ENCODE measurements around the gene CHD6. TPM values are rescaled to one million over a fixed set of nuclear protein-coding genes. Genes with fewer than 3 reads are reported as not detected.

The CHD6 gene
- total RNA-seq, 4 donors from 2014 or later = 24.7 to 89.7 (median 36.6) TPM

DNA sequence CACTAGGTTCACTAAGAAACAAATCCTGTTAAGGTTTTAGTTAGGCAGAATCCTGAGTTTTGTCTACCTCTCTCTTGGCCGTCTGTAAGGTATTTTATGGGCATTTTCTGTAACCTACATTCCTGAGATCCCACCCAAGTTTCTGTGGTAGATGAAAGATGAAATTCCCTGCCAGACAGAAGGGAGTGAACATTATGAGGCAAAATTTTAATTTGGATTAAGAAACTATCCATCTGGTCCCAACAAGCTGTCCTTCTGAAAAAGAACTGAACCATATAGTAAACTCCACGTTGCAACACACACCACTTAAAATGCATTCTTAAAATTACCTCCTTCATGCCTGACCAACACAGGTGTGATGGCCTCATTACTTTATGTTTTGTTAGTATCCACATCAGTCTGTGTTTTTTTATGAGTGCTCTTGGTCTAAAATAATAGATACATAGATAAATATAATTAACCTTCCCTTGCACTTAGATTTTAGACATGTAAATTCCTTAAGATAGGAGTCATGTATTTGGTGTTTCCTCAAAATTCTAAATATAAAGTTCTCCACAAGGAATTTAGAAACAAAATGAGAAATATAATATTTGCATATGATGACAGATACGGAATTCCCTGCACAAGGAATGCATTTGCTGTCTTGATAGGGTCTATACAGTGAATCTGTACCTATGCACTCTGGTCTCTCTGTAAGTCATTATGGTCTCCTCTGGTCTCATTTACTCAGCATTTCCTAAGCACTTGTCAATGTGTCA, 86.5 kb downstream of the CHD6 start:
- 80% methylated on average over 3 of the region's 3 CpGs for WGBS
- Histone ChIP-seq H3K4me1 (no peaks in the 10 kb centered on the region), H3K27me3 (no peaks in the 10 kb centered on the region), H3K27ac (no peak overlapping the region), H3K36me3 (peaks cover 21% of the 10 kb centered on the region), H3K4me3 (no peak overlapping the region), H3K9me3 (no peaks in the 10 kb centered on the region)
- no peak for DNase-seq (ENCODE audit: low spot score in 2 of 2)
- TF ChIP-seq POLR2A (IDR thresholded peaks at IDR 0.05) (no peak), POLR2AphosphoS5 (IDR thresholded peaks at IDR 0.05) (no peak), EP300 (IDR thresholded peaks at IDR 0.05) (no peak)
- TF ChIP-seq, protein P1, sequence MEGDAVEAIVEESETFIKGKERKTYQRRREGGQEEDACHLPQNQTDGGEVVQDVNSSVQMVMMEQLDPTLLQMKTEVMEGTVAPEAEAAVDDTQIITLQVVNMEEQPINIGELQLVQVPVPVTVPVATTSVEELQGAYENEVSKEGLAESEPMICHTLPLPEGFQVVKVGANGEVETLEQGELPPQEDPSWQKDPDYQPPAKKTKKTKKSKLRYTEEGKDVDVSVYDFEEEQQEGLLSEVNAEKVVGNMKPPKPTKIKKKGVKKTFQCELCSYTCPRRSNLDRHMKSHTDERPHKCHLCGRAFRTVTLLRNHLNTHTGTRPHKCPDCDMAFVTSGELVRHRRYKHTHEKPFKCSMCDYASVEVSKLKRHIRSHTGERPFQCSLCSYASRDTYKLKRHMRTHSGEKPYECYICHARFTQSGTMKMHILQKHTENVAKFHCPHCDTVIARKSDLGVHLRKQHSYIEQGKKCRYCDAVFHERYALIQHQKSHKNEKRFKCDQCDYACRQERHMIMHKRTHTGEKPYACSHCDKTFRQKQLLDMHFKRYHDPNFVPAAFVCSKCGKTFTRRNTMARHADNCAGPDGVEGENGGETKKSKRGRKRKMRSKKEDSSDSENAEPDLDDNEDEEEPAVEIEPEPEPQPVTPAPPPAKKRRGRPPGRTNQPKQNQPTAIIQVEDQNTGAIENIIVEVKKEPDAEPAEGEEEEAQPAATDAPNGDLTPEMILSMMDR (IDR thresholded peaks at IDR 0.05) = no peak

DNA sequence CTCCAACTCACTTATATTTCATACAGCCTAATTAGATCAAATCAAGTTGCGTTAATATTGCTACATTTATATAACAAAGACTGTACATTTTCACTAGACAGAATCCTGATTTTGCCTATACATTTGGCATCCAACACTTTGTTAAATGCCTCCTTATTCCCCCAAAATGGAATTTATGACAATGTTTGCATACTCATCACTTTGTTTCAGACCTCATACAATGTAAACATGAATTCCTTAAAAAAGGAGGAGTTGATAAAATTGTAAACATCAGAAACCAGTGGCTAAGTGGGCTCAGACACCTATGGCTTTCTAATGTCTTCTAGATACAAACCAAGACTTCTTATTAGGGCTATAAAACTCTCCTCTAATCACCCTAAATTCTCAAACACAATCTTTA, 87.3 kb downstream of the CHD6 start:
- no peak for TF ChIP-seq POLR2AphosphoS5 (IDR thresholded peaks at IDR 0.05)
- TF ChIP-seq EP300 (IDR thresholded peaks at IDR 0.05) = no peak
- TF ChIP-seq POLR2A (IDR thresholded peaks at IDR 0.05) = no peak
- TF ChIP-seq, protein P1 (IDR thresholded peaks at IDR 0.05) = no peak
- H3K36me3 ChIP-seq = peaks cover 21% of the 10 kb centered on the region
- no peaks in the 10 kb centered on the region for H3K27me3 ChIP-seq
- no peak for DNase-seq (ENCODE audit: low spot score in 2 of 2)
- no peak overlapping the region for H3K27ac ChIP-seq
- no peak overlapping the region for H3K4me3 ChIP-seq
- H3K4me1 ChIP-seq = peaks cover 3% of the 10 kb centered on the region
- H3K9me3 ChIP-seq = no peaks in the 10 kb centered on the region
- WGBS = 95% methylated on average over 1 of the region's 1 CpG

DNA sequence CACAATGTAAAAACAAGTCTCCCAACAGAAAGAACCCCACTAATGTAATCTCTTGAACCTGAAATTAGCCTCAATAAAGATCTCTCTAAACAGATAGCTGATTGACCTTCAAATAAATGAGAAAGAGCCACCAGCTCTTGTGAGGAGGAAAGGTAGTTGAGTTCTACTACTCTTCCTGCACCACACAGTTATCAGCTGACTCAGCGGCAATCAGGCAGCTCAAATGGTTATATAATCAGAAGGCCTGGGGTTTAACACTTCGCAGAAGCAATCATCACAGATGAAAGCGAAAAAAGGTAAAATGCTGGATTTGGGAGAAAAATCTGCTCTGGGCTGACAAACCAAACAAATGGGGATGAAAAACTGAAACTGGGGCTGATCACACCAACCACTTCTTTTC, 91.8 kb downstream of the CHD6 start:
- WGBS = 72% methylated on average over 3 of the region's 3 CpGs
- H3K27me3 ChIP-seq = no peaks in the 10 kb centered on the region
- peaks cover 20% of the 10 kb centered on the region for H3K4me1 ChIP-seq
- H3K4me3 ChIP-seq = no peak overlapping the region
- no peak overlapping the region for H3K27ac ChIP-seq
- H3K36me3 ChIP-seq = peaks cover 5% of the 10 kb centered on the region
- no peaks in the 10 kb centered on the region for H3K9me3 ChIP-seq
- TF ChIP-seq POLR2AphosphoS5 (IDR thresholded peaks at IDR 0.05) (no peak), POLR2A (IDR thresholded peaks at IDR 0.05) (no peak), EP300 (IDR thresholded peaks at IDR 0.05) (no peak)
- TF ChIP-seq, protein P1 (IDR thresholded peaks at IDR 0.05) = no peak
- DNase-seq (ENCODE audit: low spot score in 2 of 2) = no peak

DNA sequence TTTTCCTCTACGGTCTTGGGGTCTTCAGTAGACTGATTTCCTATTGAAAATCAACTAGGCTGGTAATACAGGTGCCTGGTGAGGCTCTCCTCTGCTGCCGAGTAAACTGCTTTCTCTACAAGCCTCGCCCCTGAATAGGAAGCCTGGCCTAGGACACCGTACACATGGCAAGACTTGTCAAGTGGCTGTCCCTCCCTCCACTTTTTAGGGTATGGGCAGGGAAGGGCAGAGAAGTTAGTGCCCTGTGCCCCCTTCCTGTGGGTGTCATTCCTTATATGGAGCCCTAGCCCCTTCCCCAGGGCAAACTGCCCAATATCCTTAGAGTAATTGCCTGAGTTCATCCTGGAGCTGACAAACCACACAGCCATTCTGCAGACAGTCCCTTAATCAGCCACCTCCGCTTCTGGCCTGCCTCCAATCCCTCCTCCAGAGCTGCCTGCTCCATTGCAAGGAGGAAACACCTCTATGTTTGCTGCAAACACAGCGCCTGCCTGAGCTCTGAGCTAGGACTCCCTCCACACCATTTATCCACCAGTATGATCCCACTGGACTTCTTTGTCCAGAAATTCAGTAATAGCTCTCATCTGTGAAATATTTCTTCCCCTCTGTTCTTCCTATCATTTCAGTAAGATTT, 93.1 kb downstream of the CHD6 start:
- peak in 1 of 2 donors; percentile 74 for DNase-seq (ENCODE audit: low spot score in 2 of 2)
- 31% methylated on average over 6 of the region's 6 CpGs for WGBS
- TF ChIP-seq, protein P1 (IDR thresholded peaks at IDR 0.05) = no peak
- TF ChIP-seq POLR2A (IDR thresholded peaks at IDR 0.05) (no peak), POLR2AphosphoS5 (IDR thresholded peaks at IDR 0.05) (no peak), EP300 (IDR thresholded peaks at IDR 0.05) (no peak)
- peaks cover 20% of the 10 kb centered on the region for H3K4me1 ChIP-seq
- no peak overlapping the region for H3K27ac ChIP-seq
- no peak overlapping the region for H3K4me3 ChIP-seq
- H3K27me3 ChIP-seq = no peaks in the 10 kb centered on the region
- H3K36me3 ChIP-seq = peaks cover 2% of the 10 kb centered on the region
- no peaks in the 10 kb centered on the region for H3K9me3 ChIP-seq

DNA sequence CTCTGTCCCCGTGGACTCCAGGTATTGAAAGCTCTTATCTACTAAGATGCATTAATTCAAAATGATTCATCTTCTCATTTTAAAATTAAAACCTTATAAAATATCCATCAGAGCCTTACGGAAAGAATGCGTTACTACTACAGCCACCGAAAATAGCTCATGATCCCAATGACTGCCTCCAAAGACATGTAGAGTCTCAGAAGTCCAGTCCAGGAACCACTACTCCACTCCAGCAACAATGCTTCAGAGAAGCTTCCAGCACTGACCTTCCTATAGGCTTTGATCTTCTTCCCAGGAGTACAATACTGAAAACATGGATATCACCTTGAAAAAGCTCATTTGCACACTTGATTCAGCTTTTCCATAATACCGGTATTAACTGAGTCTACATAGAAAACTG, 94.3 kb downstream of the CHD6 start:
- no peaks in the 10 kb centered on the region for H3K27me3 ChIP-seq
- no peaks in the 10 kb centered on the region for H3K9me3 ChIP-seq
- no peaks in the 10 kb centered on the region for H3K36me3 ChIP-seq
- no peak for TF ChIP-seq POLR2AphosphoS5 (IDR thresholded peaks at IDR 0.05)
- peaks cover 20% of the 10 kb centered on the region for H3K4me1 ChIP-seq
- no peak for DNase-seq (ENCODE audit: low spot score in 2 of 2)
- WGBS = 81% methylated on average over 5 of the region's 5 CpGs
- no peak overlapping the region for H3K4me3 ChIP-seq
- no peak overlapping the region for H3K27ac ChIP-seq
